ENCODE data around the gene ADAM22. TPM values are rescaled to one million over a fixed set of nuclear protein-coding genes. Genes with fewer than 3 reads are reported as not detected.

Gene ADAM22
- total RNA-seq, 2 donors from 2014 or later = 1.0 to 3.6 TPM

GRCh38 chr7:88013981-88014380 is 79.9 kb downstream of the ADAM22 start:
- Histone ChIP-seq H3K4me1 (no peaks in the 10 kb centered on the region), H3K4me3 (no peak overlapping the region), H3K27ac (no peak overlapping the region), H3K36me3 (replicated peaks in 1 of 2; ENCODE audit: insufficient read depth in 1 of 2, low read depth in 2 of 2) (no peaks in the 10 kb centered on the region), H3K27me3 (no peaks in the 10 kb centered on the region), H3K9me3 (no peaks in the 10 kb centered on the region)
- intact Hi-C loops (cut with DNase I) = no loop called here
- TF ChIP-seq CTCF (IDR thresholded peaks at IDR 0.05) = no peak
- TF ChIP-seq POLR2A (IDR thresholded peaks at IDR 0.05) = no peak
- WGBS, 2 donors = 86 to 92% methylated on average over 3 of the region's 3 CpGs
- DNase-seq (no peak), ATAC-seq (no peak)

GRCh38 chr7:88014581-88014980 is 80.5 kb downstream of the ADAM22 start:
- H3K27ac ChIP-seq = no peak overlapping the region
- WGBS, 2 donors = 60 to 75% methylated on average over 1 to 2 of the region's 2 CpGs
- no peak for TF ChIP-seq CTCF (IDR thresholded peaks at IDR 0.05)
- no peak for TF ChIP-seq POLR2A (IDR thresholded peaks at IDR 0.05)
- H3K36me3 ChIP-seq (replicated peaks in 1 of 2; ENCODE audit: insufficient read depth in 1 of 2, low read depth in 2 of 2) = no peaks in the 10 kb centered on the region
- no peaks in the 10 kb centered on the region for H3K4me1 ChIP-seq
- no peaks in the 10 kb centered on the region for H3K9me3 ChIP-seq
- DNase-seq (no peak), ATAC-seq (no peak)
- intact Hi-C loops (cut with DNase I) = no loop called here
- no peak overlapping the region for H3K4me3 ChIP-seq
- H3K27me3 ChIP-seq = no peaks in the 10 kb centered on the region

- H3K27ac ChIP-seq = no peak overlapping the region
- 58 to 77% methylated on average over 1 of the region's 1 CpG for WGBS, 2 donors
- ATAC-seq = no peak
- no peak overlapping the region for H3K4me3 ChIP-seq
- H3K27me3 ChIP-seq = no peaks in the 10 kb centered on the region
- H3K36me3 ChIP-seq (replicated peaks in 1 of 2; ENCODE audit: insufficient read depth in 1 of 2, low read depth in 2 of 2) = no peaks in the 10 kb centered on the region
- intact Hi-C loops (cut with DNase I) = no loop called here
- no peak for TF ChIP-seq POLR2A (IDR thresholded peaks at IDR 0.05)
- no peak for TF ChIP-seq CTCF (IDR thresholded peaks at IDR 0.05)
- no peaks in the 10 kb centered on the region for H3K4me1 ChIP-seq
- DNase-seq = no peak
- no peaks in the 10 kb centered on the region for H3K9me3 ChIP-seq
Measured at GRCh38 chr7:88015309-88015708, 81.3 kb downstream of the ADAM22 start.

GRCh38 chr7:88018501-88018900 is 84.5 kb downstream of the ADAM22 start:
- intact Hi-C loops (cut with DNase I) = no loop called here
- 89 to 94% methylated on average over 1 of the region's 1 CpG for WGBS, 2 donors
- no peaks in the 10 kb centered on the region for H3K4me1 ChIP-seq

More at GRCh38 chr7:88018501-88018900, 84.5 kb downstream of the ADAM22 start:
- no peak for ATAC-seq
- no peaks in the 10 kb centered on the region for H3K36me3 ChIP-seq (replicated peaks in 1 of 2; ENCODE audit: insufficient read depth in 1 of 2, low read depth in 2 of 2)
- no peak overlapping the region for H3K27ac ChIP-seq
- H3K27me3 ChIP-seq = no peaks in the 10 kb centered on the region
- H3K4me3 ChIP-seq = no peak overlapping the region
- no peaks in the 10 kb centered on the region for H3K9me3 ChIP-seq
- DNase-seq = no peak
- TF ChIP-seq POLR2A (IDR thresholded peaks at IDR 0.05) (no peak), CTCF (IDR thresholded peaks at IDR 0.05) (no peak)
